ENCODE measurements around the gene EMP2.

The EMP2 gene

DNA sequence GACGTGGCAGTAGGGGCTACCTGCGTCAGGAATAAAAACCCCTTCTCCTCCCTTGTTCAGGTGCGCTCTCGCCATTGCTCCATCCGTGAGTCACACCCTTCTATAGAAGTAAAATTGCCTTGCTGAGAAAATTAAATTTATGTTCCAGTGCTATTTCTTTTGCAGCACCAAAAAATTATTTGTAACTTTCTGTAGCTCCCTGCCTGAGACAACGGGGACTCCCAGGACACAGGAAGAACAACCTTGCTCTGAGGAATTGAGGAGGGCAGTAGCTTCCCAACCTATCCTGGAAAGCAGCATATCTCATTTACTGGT is 85.4 kb downstream of the EMP2 start:
- Mint-ChIP-seq H3K36me3 (ENCODE audit: low read depth) (no peaks in the 10 kb centered on the region), H3K4me1 (no peaks in the 10 kb centered on the region), H3K9me3 (peaks cover 3% of the 10 kb centered on the region), H3K27ac (no peak overlapping the region), H3K27me3 (ENCODE audit: low read depth) (peaks cover 5% of the 10 kb centered on the region), H3K4me3 (no peak overlapping the region)
- TF ChIP-seq, protein P1, sequence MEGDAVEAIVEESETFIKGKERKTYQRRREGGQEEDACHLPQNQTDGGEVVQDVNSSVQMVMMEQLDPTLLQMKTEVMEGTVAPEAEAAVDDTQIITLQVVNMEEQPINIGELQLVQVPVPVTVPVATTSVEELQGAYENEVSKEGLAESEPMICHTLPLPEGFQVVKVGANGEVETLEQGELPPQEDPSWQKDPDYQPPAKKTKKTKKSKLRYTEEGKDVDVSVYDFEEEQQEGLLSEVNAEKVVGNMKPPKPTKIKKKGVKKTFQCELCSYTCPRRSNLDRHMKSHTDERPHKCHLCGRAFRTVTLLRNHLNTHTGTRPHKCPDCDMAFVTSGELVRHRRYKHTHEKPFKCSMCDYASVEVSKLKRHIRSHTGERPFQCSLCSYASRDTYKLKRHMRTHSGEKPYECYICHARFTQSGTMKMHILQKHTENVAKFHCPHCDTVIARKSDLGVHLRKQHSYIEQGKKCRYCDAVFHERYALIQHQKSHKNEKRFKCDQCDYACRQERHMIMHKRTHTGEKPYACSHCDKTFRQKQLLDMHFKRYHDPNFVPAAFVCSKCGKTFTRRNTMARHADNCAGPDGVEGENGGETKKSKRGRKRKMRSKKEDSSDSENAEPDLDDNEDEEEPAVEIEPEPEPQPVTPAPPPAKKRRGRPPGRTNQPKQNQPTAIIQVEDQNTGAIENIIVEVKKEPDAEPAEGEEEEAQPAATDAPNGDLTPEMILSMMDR (IDR thresholded peaks at IDR 0.05; ENCODE audit: unreplicated experiment in 3 of 3) = no peak

DNA sequence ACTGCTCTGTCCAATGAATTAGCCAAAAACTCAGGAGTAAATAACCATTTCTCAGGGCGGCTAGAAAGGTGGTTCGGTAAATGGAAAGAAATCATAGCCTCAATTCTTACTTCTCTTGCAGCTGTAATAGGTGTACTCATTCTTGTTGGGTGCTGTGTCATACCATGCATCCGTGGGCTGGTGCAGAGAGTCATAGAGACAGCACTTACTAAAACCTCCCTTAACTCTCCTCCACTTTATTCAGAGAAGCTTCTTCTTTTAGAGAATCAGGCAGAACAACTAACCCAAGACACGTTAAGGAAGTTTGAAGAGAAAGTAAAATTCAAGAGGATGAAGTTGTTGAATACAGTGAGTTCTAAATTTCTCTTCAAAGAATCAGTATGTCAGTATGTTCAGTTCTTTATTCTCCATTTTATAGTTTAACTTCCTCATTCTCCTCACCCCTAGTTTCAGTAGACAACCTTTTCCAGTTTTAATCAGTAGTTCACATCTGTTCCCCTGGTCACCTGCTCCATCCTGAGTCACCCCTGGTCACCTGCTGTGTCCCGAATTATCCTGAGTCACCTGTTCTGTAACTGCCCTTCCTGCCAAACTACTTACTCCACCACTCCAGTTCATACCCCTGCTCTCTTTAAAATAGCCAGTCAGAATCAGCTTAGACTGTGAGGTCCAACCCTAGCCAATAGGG is 85.9 kb downstream of the EMP2 start:
- H3K27ac Mint-ChIP-seq = no peak overlapping the region
- H3K4me1 Mint-ChIP-seq = no peaks in the 10 kb centered on the region
- TF ChIP-seq, protein P1 (IDR thresholded peaks at IDR 0.05; ENCODE audit: unreplicated experiment in 3 of 3) = no peak
- no peak overlapping the region for H3K4me3 Mint-ChIP-seq
- peaks cover 5% of the 10 kb centered on the region for H3K27me3 Mint-ChIP-seq (ENCODE audit: low read depth)
- H3K36me3 Mint-ChIP-seq (ENCODE audit: low read depth) = no peaks in the 10 kb centered on the region
- H3K9me3 Mint-ChIP-seq = peaks cover 3% of the 10 kb centered on the region

DNA sequence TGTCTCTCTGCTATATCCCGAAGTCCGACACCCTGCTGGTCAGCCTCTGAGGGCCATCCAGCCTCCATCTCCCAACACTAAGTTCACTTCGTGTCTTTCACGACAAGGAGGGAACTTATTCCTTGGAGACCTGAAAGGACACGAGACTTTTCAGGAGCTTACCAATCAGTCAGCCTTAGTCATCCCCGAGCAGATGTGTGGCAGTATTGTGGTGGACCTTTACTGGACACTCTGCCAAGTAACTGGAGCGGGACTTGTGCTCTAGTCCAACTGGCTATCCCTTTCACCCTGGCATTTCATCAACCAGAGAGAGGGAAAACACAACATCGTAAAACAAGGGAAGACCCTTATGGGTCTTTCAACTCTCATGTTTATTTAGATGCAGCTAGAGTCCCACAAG is 87.1 kb downstream of the EMP2 start:
- H3K27ac Mint-ChIP-seq = no peak overlapping the region
- H3K4me3 Mint-ChIP-seq = no peak overlapping the region
- H3K4me1 Mint-ChIP-seq = no peaks in the 10 kb centered on the region
- peaks cover 3% of the 10 kb centered on the region for H3K9me3 Mint-ChIP-seq
- H3K27me3 Mint-ChIP-seq (ENCODE audit: low read depth) = peaks cover 5% of the 10 kb centered on the region
- TF ChIP-seq, protein P1 (IDR thresholded peaks at IDR 0.05; ENCODE audit: unreplicated experiment in 3 of 3) = no peak
- H3K36me3 Mint-ChIP-seq (ENCODE audit: low read depth) = no peaks in the 10 kb centered on the region

DNA sequence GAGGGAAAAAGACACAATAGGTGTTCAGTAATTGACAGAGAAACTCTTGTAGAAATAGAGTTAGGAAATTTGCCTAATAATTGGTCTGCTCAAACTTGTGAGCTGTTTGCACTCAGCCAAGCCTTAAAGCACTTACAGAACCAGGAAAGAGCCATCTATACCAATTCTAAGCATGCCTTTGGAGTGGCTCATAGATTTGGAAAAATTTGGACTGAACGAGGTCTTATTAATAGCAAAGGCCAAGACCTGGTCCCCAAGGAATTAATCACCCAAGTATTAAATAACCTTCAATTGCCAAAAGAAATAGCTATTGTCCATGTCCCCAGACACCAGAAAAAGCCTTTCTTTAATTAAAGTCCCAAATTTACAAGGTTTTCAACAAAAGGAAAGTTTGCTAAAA is 90.3 kb downstream of the EMP2 start:
- peaks cover 7% of the 10 kb centered on the region for H3K36me3 Mint-ChIP-seq (ENCODE audit: low read depth)
- peaks cover 5% of the 10 kb centered on the region for H3K27me3 Mint-ChIP-seq (ENCODE audit: low read depth)
- no peaks in the 10 kb centered on the region for H3K4me1 Mint-ChIP-seq
- H3K4me3 Mint-ChIP-seq = no peak overlapping the region
- peaks cover 8% of the 10 kb centered on the region for H3K9me3 Mint-ChIP-seq
- H3K27ac Mint-ChIP-seq = no peak overlapping the region
- TF ChIP-seq, protein P1 (IDR thresholded peaks at IDR 0.05; ENCODE audit: unreplicated experiment in 3 of 3) = no peak

DNA sequence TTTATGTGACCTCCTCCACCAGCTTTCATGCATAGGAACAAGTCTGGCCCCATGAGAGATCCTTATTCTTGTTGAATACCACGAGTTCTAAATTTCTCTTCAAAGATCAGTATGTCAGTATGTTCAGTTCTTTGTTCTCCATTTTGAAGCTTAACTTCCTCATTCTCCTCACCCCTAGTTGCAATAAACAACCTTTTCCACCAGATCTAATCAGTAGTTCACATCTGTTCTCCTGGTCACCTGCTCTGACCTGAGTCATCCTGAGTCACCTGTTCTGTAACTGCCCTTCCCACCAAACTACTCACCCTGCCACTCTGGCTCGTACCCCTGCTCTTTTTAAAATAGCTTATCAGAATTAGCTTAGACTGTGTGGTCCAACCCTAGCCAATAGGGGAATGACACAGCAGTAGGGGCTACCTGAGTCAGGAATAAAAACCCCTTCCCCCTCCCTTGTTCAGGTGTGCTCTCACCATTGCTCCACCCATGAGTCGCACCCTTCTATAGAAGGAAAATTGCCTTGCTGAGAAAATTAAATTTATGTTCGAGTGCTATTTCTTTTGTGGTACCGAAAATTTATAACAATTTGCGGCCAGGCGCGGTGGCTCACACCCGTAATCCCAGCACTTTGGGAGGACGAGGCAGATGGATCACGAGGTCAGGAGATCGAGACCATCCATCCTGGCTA is 94.6 kb downstream of the EMP2 start:
- no peak overlapping the region for H3K27ac Mint-ChIP-seq
- no peaks in the 10 kb centered on the region for H3K4me1 Mint-ChIP-seq
- H3K9me3 Mint-ChIP-seq = peaks cover 8% of the 10 kb centered on the region
- TF ChIP-seq, protein P1 (IDR thresholded peaks at IDR 0.05; ENCODE audit: unreplicated experiment in 3 of 3) = no peak
- H3K4me3 Mint-ChIP-seq = no peak overlapping the region
- H3K36me3 Mint-ChIP-seq (ENCODE audit: low read depth) = peaks cover 30% of the 10 kb centered on the region
- H3K27me3 Mint-ChIP-seq (ENCODE audit: low read depth) = no peaks in the 10 kb centered on the region

DNA sequence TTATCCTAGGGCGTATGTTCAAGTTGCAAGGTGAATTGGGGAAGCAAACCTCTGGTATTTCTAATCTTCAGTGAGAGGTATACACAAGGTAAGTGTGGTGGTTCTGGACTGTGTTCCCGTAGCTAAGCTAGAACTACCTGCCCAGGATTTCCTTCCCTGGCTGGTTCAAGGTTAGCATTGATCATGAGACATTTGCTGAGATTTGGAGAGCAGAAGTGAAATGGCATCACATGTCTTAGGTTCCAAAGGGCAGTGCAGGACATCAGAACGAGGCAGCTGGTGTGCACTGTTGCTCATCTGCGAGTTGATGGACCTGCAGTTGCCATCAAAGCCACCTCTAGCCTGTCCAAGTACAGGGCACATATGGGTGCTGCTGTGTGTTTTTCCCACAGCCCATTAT is 95.2 kb downstream of the EMP2 start:
- H3K4me3 Mint-ChIP-seq = no peak overlapping the region
- peaks cover 10% of the 10 kb centered on the region for H3K9me3 Mint-ChIP-seq
- TF ChIP-seq, protein P1 (IDR thresholded peaks at IDR 0.05; ENCODE audit: unreplicated experiment in 3 of 3) = no peak
- peaks cover 37% of the 10 kb centered on the region for H3K36me3 Mint-ChIP-seq (ENCODE audit: low read depth)
- no peak overlapping the region for H3K27ac Mint-ChIP-seq
- no peaks in the 10 kb centered on the region for H3K4me1 Mint-ChIP-seq
- H3K27me3 Mint-ChIP-seq (ENCODE audit: low read depth) = no peaks in the 10 kb centered on the region

Data from nephron (organoid).